GM21825 (cell line): ENCODE results near the gene ERCC6L2.

Source experiments
- ATAC-seq: cut with Tn5 transposase; IDR thresholded peaks from one replicate; pipeline ENCODE4 v1.9.1; 2021; ENCODE audit warnings: mild to moderate bottlenecking, moderate library complexity; ENCODE audit not compliant: unreplicated experiment

The ERCC6L2 gene

GRCh38 chr9:95875305-95876137 is at the start of gene ERCC6L2:
ERCC6L2 (plus strand) TSS chr9:95875691; CDS start chr9:95876039, 348 bp downstream.
- ATAC-seq: peak; percentile 89

GRCh38 chr9:95826183-95826838 is 49.2 kb upstream of the ERCC6L2 start:
- no peak for ATAC-seq

GRCh38 chr9:95830768-95831167 is 44.7 kb upstream of the ERCC6L2 start:
- ATAC-seq: no peak

- no peak for ATAC-seq
These were observed 43.7 kb upstream of the ERCC6L2 start for GRCh38 chr9:95831810-95832209.

- no peak for ATAC-seq
These were observed 41.8 kb upstream of the ERCC6L2 start for GRCh38 chr9:95833546-95834178.

- no peak for ATAC-seq
These were observed 41.1 kb upstream of the ERCC6L2 start for GRCh38 chr9:95834281-95834907.

- ATAC-seq: no peak
These were observed 40.1 kb upstream of the ERCC6L2 start for GRCh38 chr9:95835393-95835792.

- no peak for ATAC-seq
These were observed 39.4 kb upstream of the ERCC6L2 start for GRCh38 chr9:95836072-95836471.

GRCh38 chr9:95839012-95839411 is 36.5 kb upstream of the ERCC6L2 start:
- no peak for ATAC-seq

- ATAC-seq: no peak
These were observed 35.4 kb upstream of the ERCC6L2 start for GRCh38 chr9:95840074-95840473.

- no peak for ATAC-seq
These were observed 34.1 kb upstream of the ERCC6L2 start for GRCh38 chr9:95841377-95841776.

GRCh38 chr9:95845751-95846150 is 29.7 kb upstream of the ERCC6L2 start:
- no peak for ATAC-seq

GRCh38 chr9:95848764-95849163 is 26.7 kb upstream of the ERCC6L2 start:
- no peak for ATAC-seq

GRCh38 chr9:95852059-95853032 is 23.1 kb upstream of the ERCC6L2 start:
- peak; percentile 96 for ATAC-seq

GRCh38 chr9:95854386-95855020 is 21.0 kb upstream of the ERCC6L2 start:
- ATAC-seq: no peak

- no peak for ATAC-seq
These were observed 19.5 kb upstream of the ERCC6L2 start for GRCh38 chr9:95855961-95856360.

GRCh38 chr9:95857124-95857523 is 18.4 kb upstream of the ERCC6L2 start:
- no peak for ATAC-seq

- peak; percentile 65 for ATAC-seq
These were observed 17.6 kb upstream of the ERCC6L2 start for GRCh38 chr9:95857896-95858295.

- ATAC-seq: no peak
These were observed 13.1 kb upstream of the ERCC6L2 start for GRCh38 chr9:95862343-95862742.
